Panc1 (cell line): ENCODE results near the gene ELOVL6.

Experiments
- CTCF ChIP-seq: fragments of 450-650 bp; IDR thresholded peaks from 2 replicates; pipeline ENCODE4 v1.5.1; 2017; ENCODE audit warnings: mild to moderate bottlenecking
- POLR2AphosphoS5 ChIP-seq: IDR thresholded peaks from 2 replicates; pipeline ENCODE4 v1.6.1; 2012; ENCODE audit warnings: mild to moderate bottlenecking, low read depth, low read length, moderate library complexity
- REST ChIP-seq, 2 experiments: IDR thresholded peaks; 2 replicates each; pipeline ENCODE4 v1.6.1; 2011 to 2012; ENCODE audit warnings: low read depth in 2 of 2, control low read depth in 1 of 2, low read length in 1 of 2, mild to moderate bottlenecking in 1 of 2, moderate library complexity in 1 of 2; ENCODE audit not compliant: insufficient read depth in 1 of 2
- SIN3A ChIP-seq: IDR thresholded peaks from 2 replicates; pipeline ENCODE4 v1.6.1; 2012; ENCODE audit warnings: low read depth, mild to moderate bottlenecking, low read length, moderate library complexity, borderline replicate concordance; ENCODE audit not compliant: insufficient read depth
- TCF7L2 ChIP-seq: IDR thresholded peaks from 2 replicates; pipeline ENCODE4 v1.6.1; 2011; ENCODE audit warnings: mild to moderate bottlenecking, low read depth, low read length, inconsistent platforms

- TF ChIP-seq TCF7L2 (no peak), CTCF (no peak), POLR2AphosphoS5 (no peak), REST (IDR thresholded peaks at IDR 0.05; ENCODE audit: insufficient read depth in 1 of 2, low read depth in 2 of 2, low read length in 1 of 2) (no peak), SIN3A (no peak)
These were observed 123.8 kb downstream of the ELOVL6 start for GRCh38 chr4:110074570-110074969.
